NCI-H1048 (cell line): ENCODE measurements around the gene SPNS2.

Source experiments
- DNase-seq: peaks from one replicate; lab custom pipeline; 2025; lab: John Stamatoyannopoulos, UW

The SPNS2 gene

GRCh38 chr17:4549781-4550533 lies 51.3 kb downstream of the SPNS2 start:
- DNase-seq, result no peak

- no peak for DNase-seq
Observed at GRCh38 chr17:4550534-4551039, 51.9 kb downstream of the SPNS2 start.

GRCh38 chr17:4551141-4551540 lies 52.5 kb downstream of the SPNS2 start:
- no peak for DNase-seq

GRCh38 chr17:4551796-4552525 lies 53.3 kb downstream of the SPNS2 start:
- DNase-seq, result no peak

GRCh38 chr17:4553669-4554068 lies 55.0 kb downstream of the SPNS2 start:
- no peak for DNase-seq

- no peak for DNase-seq
Observed at GRCh38 chr17:4554441-4554996, 55.8 kb downstream of the SPNS2 start.

- DNase-seq, result peak; percentile 84
Observed at GRCh38 chr17:4554997-4555799, 56.5 kb downstream of the SPNS2 start, which contains the start of gene MYBBP1A. MYBBP1A (minus strand) TSS chr17:4555384; CDS start chr17:4555324, 60 bp downstream.

- DNase-seq, result no peak
Observed at GRCh38 chr17:4555873-4556759, 57.4 kb downstream of the SPNS2 start.

GRCh38 chr17:4556996-4557395 lies 58.3 kb downstream of the SPNS2 start:
- DNase-seq, result no peak

GRCh38 chr17:4557626-4558346 lies 59.1 kb downstream of the SPNS2 start:
- DNase-seq, result no peak

- no peak for DNase-seq
Observed at GRCh38 chr17:4558347-4558971, 59.8 kb downstream of the SPNS2 start.

- DNase-seq, result no peak
Observed at GRCh38 chr17:4559139-4559791, 60.6 kb downstream of the SPNS2 start.

- no peak for DNase-seq
Observed at GRCh38 chr17:4559966-4560365, 61.3 kb downstream of the SPNS2 start.

GRCh38 chr17:4560421-4560820 lies 61.7 kb downstream of the SPNS2 start, which contains the start of gene GGT6:
GGT6 (minus strand) TSS chr17:4560577; CDS start chr17:4560521, 56 bp downstream.
- no peak for DNase-seq

GRCh38 chr17:4560837-4561256 lies 62.2 kb downstream of the SPNS2 start:
- no peak for DNase-seq

GRCh38 chr17:4562015-4562969 lies 63.6 kb downstream of the SPNS2 start:
- no peak for DNase-seq

- peak; percentile 59 for DNase-seq
Observed at GRCh38 chr17:4565209-4566141, 66.8 kb downstream of the SPNS2 start.
